Smooth muscle cell (in vitro differentiated cells): Measurements from ENCODE around the gene GRHL3. TPM values are rescaled to one million over a fixed set of nuclear protein-coding genes. Genes with fewer than 3 reads are reported as not detected.

Experiments
- DNase-seq: peaks from one replicate; lab custom pipeline; 2025; ENCODE audit not compliant: unreplicated experiment; lab: John Stamatoyannopoulos, UW
- H2AFZ ChIP-seq: fragments of 200-600 bp; sonication (generic); 2 replicates; pipeline ENCODE4 v1.6.0; 2016; ENCODE audit warnings: antibody characterized with exemption, low read depth, mild to moderate bottlenecking
- H3F3A ChIP-seq: fragments of 200-600 bp; sonication (generic); 2 replicates; pipeline ENCODE4 v1.6.0; 2017; ENCODE audit warnings: antibody characterized with exemption, low read depth
- H3K27ac ChIP-seq: fragments of 200-600 bp; sonication (generic); 2 replicates; pipeline ENCODE4 v1.5.1; 2016; ENCODE audit warnings: low read depth, mild to moderate bottlenecking
- H3K27me3 ChIP-seq: fragments of 200-600 bp; sonication (generic); 2 replicates; pipeline ENCODE4 v1.6.1; 2016; ENCODE audit warnings: low read depth, mild to moderate bottlenecking
- H3K36me3 ChIP-seq: fragments of 200-600 bp; sonication (generic); 2 replicates; pipeline ENCODE4 v1.5.1; 2016; ENCODE audit warnings: low read depth
- H3K4me1 ChIP-seq: fragments of 200-600 bp; sonication (generic); 2 replicates; pipeline ENCODE4 v1.5.1; 2016; ENCODE audit warnings: low read depth
- H3K4me2 ChIP-seq: fragments of 200-600 bp; sonication (generic); 2 replicates; pipeline ENCODE4 v1.6.0; 2016; ENCODE audit warnings: mild to moderate bottlenecking
- H3K4me3 ChIP-seq: fragments of 200-600 bp; sonication (generic); 2 replicates; pipeline ENCODE4 v1.5.1; 2016; ENCODE audit warnings: mild to moderate bottlenecking
- H3K79me2 ChIP-seq: fragments of 200-600 bp; sonication (generic); 2 replicates; pipeline ENCODE4 v1.6.0; 2016; ENCODE audit warnings: low read depth, mild to moderate bottlenecking
- H3K9ac ChIP-seq: fragments of 200-600 bp; sonication (generic); 2 replicates; pipeline ENCODE4 v1.6.0; 2016; ENCODE audit warnings: low read depth
- H3K9me3 ChIP-seq: fragments of 200-600 bp; sonication (generic); replicated peaks from 2 replicates; pipeline ENCODE4 v1.5.1; 2016; ENCODE audit warnings: low read depth
- H4K20me1 ChIP-seq: fragments of 200-600 bp; sonication (generic); 2 replicates; pipeline ENCODE4 v1.6.0; 2016; ENCODE audit warnings: low read depth
- WGBS: methylation state at CpG from one replicate; pipeline ENCODE4 v1.1.7; 2016; ENCODE audit warnings: low lambda C conversion rate; 5-methylcytosine and 5-hydroxymethylcytosine counted together
- polyA plus RNA-seq: library from polyadenylated mRNA; unstranded; fragments of >200 nt; fragmentation: Nextera tagmentation; extraction: Ambion mirVana; gene quantifications from 2 replicates; pipeline ENCODE4 v1.2.1, GENCODE V29; 2016
- total RNA-seq: library from RNA; depleted of rRNA; stranded (reverse); fragments of >200 nt; gene quantifications from 2 replicates; pipeline ENCODE4 v1.2.3, GENCODE V29; 2014
- TF ChIP-seq, protein P1 (sequence below): fragments of 200-600 bp; sonication (generic); IDR thresholded peaks from 2 replicates; pipeline ENCODE4 v1.5.1; 2017; ENCODE audit warnings: borderline replicate concordance, mild to moderate bottlenecking, antibody characterized with exemption; ENCODE audit not compliant: insufficient read depth, poor library complexity, severe bottlenecking

Gene GRHL3
- total and polyA plus RNA-seq, 2 experiments from 2014 or later, result 0.87 to 10.5 TPM

- Histone ChIP-seq H3K27me3 (peaks cover 8% of the 10 kb centered on the region), H4K20me1 (no peaks in the 10 kb centered on the region), H3K9me3 (no peaks in the 10 kb centered on the region), H2AFZ (no peak overlapping the region), H3K4me3 (no peak overlapping the region), H3K9ac (no peak overlapping the region), H3K36me3 (no peaks in the 10 kb centered on the region), H3K4me1 (no peaks in the 10 kb centered on the region), H3K4me2 (no peak overlapping the region), H3K79me2 (no peaks in the 10 kb centered on the region), H3K27ac (no peak overlapping the region), H3F3A (no peaks in the 10 kb centered on the region)
- WGBS, result 91% methylated on average over 5 of the region's 5 CpGs
- DNase-seq, result no peak
- TF ChIP-seq, protein P1, sequence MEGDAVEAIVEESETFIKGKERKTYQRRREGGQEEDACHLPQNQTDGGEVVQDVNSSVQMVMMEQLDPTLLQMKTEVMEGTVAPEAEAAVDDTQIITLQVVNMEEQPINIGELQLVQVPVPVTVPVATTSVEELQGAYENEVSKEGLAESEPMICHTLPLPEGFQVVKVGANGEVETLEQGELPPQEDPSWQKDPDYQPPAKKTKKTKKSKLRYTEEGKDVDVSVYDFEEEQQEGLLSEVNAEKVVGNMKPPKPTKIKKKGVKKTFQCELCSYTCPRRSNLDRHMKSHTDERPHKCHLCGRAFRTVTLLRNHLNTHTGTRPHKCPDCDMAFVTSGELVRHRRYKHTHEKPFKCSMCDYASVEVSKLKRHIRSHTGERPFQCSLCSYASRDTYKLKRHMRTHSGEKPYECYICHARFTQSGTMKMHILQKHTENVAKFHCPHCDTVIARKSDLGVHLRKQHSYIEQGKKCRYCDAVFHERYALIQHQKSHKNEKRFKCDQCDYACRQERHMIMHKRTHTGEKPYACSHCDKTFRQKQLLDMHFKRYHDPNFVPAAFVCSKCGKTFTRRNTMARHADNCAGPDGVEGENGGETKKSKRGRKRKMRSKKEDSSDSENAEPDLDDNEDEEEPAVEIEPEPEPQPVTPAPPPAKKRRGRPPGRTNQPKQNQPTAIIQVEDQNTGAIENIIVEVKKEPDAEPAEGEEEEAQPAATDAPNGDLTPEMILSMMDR, result no peak
Observed at GRCh38 chr1:24279590-24280232, 39.4 kb upstream of the GRHL3 start.

GRCh38 chr1:24281591-24281990 lies 37.6 kb upstream of the GRHL3 start:
- Histone ChIP-seq H4K20me1 (no peaks in the 10 kb centered on the region), H3F3A (no peaks in the 10 kb centered on the region), H3K79me2 (no peaks in the 10 kb centered on the region), H3K27me3 (peaks cover 8% of the 10 kb centered on the region), H3K36me3 (no peaks in the 10 kb centered on the region), H3K4me1 (peaks cover 3% of the 10 kb centered on the region), H3K9ac (no peak overlapping the region), H3K9me3 (no peaks in the 10 kb centered on the region), H2AFZ (no peak overlapping the region), H3K4me3 (no peak overlapping the region), H3K27ac (no peak overlapping the region), H3K4me2 (no peak overlapping the region)
- WGBS, result 98% methylated on average over 2 of the region's 2 CpGs
- DNase-seq, result no peak
- TF ChIP-seq, protein P1, result no peak

DNA sequence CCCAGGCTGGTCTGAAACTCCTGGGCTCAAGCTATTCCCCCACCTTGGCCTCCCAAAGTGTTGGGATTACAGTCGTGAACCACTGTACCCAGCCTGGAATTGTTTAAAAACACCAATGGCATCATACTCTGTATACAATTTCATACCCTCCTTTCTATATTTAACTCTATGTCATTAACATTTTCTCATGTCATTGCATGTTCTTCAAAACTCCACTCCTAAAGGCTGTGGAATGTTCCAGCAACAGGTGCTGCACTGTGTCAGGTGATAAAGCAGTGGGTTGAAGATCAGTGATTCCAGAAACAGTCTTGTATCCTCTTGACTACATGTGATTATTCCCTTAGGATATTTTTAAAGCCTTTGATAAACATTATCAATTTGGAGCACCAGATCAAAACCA lies 36.7 kb upstream of the GRHL3 start:
- Histone ChIP-seq H2AFZ (no peak overlapping the region), H3K27ac (no peak overlapping the region), H3K9me3 (no peaks in the 10 kb centered on the region), H3K27me3 (peaks cover 8% of the 10 kb centered on the region), H3K4me3 (no peak overlapping the region), H3F3A (no peaks in the 10 kb centered on the region), H4K20me1 (no peaks in the 10 kb centered on the region), H3K4me2 (no peak overlapping the region), H3K9ac (no peak overlapping the region), H3K79me2 (no peaks in the 10 kb centered on the region), H3K36me3 (no peaks in the 10 kb centered on the region), H3K4me1 (peaks cover 3% of the 10 kb centered on the region)
- TF ChIP-seq, protein P1, result no peak
- DNase-seq, result no peak
- 96% methylated on average over 1 of the region's 1 CpG for WGBS
